ENCODE data around the gene BCAS3.
"Not testable (repeated sequence)": the region's sequence is repeated elsewhere in the genome, so short reads cannot be mapped to it uniquely, and the experiment has no call there.

The BCAS3 gene

GRCh38 chr17:60804831-60805230 lies 127.2 kb downstream of the BCAS3 start:
- DNase-seq: no peak

- no peak for DNase-seq
These were observed 131.8 kb downstream of the BCAS3 start for GRCh38 chr17:60809421-60809820.

GRCh38 chr17:60814941-60815340 lies 137.3 kb downstream of the BCAS3 start:
- not testable (repeated sequence) for DNase-seq

- no peak for DNase-seq
These were observed 139.5 kb downstream of the BCAS3 start for GRCh38 chr17:60817192-60817591.

DNA sequence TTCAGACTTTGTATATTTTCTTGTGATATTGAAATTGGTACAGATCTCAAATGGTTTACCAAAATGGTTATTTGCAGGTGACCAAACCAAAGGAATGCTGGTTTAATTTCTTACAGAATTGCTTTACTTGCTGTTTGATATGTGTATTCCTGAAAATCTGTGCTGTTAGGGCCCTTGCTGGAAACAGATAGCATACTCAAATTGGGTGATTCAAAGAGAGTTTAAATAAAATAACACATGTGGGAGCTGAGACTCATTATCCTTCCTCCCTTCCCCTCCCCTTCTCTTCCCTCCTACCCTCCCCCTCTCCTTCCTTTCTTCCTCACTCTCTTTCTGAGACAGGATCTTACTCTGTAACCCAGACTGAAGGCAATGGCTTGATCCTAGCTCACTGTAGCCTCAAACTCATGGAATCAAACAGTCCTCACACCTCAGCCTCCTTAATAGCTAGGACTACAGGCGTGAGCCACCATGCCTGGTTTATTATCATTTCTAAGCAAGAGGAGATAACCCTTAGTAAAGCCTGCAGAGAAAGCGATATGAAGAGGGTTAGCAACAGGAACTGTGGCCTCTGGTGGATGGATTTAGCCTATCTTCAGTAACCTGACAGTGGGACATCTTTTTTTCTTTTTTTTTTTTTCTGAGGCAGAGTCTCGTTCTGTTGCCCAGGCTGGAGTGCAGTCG lies 141.9 kb downstream of the BCAS3 start:
- no peak for DNase-seq

- no peak for DNase-seq
These were observed 145.9 kb downstream of the BCAS3 start for GRCh38 chr17:60823515-60823914.

GRCh38 chr17:60825351-60825750 lies 147.7 kb downstream of the BCAS3 start:
- DNase-seq: no peak

DNA sequence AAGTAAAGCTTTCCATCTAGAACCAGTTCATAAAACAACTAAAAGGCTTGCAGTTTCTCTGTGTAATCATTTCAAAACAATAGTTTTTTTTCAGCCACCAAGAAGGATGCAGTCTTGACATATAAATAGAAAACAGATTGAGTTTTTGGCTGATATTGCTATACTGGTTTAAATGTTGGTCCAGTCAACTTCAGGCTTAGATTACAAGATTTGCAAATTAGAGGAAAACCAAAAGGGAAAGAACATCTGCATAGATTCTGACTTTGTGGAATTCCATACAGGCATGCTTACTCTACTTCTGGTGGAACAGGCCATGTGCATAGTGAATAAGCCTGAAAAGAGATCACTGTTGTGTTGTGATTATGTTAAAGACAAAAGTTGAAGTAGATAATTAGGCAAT lies 150.3 kb downstream of the BCAS3 start:
- no peak for DNase-seq

GRCh38 chr17:60832151-60832585 lies 154.5 kb downstream of the BCAS3 start:
- DNase-seq: no peak

- DNase-seq: no peak
These were observed 155.0 kb downstream of the BCAS3 start for GRCh38 chr17:60832631-60833030.

GRCh38 chr17:60840456-60840855 lies 162.8 kb downstream of the BCAS3 start:
- DNase-seq: no peak

- no peak for DNase-seq
These were observed 167.4 kb downstream of the BCAS3 start for GRCh38 chr17:60845012-60845411.

GRCh38 chr17:60846175-60846574 lies 168.5 kb downstream of the BCAS3 start:
- no peak for DNase-seq

DNA sequence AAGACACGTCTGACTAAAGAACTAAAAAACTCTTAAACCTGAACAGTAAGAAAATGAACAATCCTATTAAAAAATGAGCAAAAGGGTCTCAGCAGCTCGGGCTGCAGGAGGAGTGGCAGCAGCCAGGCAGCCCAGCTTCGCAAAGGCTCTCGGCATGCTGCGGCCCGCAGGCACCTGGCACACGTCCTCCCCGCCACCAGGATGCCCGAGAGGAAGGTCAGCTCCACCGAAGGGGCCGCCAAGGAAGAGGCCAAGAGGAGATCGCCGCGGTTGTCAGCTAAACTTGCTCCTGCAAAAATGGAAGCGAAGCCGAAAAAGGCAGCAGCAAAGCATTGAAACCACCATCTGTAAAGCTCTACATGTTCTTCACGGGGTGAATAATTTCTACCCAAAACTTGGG lies 173.5 kb downstream of the BCAS3 start:
- no peak for DNase-seq

GRCh38 chr17:60857556-60858080 lies 180.0 kb downstream of the BCAS3 start:
- no peak for DNase-seq

- no peak for DNase-seq
These were observed 184.8 kb downstream of the BCAS3 start for GRCh38 chr17:60862482-60862881.

DNA sequence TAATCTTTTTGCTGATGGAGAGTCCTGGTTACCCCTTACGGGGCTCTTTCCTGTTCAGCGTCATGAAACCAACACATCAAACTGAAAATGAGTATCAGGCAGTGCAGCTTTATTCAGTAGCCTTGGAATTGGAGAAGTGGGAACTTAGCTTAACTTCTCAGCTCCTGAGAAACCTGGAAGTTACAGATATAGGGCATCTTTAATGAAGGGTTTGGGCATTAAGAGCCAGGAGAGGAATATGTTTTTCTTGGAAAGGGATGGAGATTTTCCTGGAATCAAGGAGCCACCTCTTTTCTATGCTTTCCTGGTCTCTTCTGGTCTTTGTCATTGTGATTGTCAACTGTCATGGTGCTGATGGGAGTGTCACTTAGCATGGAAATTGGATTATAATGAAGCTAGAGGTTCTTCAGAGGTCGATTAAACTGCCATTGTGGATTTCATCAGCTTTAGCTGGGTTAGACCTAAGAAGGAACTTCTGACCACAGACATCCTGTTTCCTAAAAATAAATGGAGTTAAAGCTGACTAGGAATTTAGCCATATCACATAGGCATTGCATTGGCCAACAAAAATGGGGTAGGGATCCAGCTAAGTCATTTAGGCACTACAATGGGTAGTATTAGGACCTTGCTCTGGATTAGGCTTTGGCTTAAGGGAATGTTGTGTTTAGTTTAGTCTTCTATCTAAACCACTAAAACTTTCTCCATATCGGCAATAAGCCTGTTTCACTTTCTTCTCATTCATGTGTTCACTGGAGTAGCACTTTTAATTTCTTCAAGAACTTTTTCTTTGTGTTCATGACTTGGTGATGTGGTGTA lies 186.4 kb downstream of the BCAS3 start:
- DNase-seq: no peak

DNA sequence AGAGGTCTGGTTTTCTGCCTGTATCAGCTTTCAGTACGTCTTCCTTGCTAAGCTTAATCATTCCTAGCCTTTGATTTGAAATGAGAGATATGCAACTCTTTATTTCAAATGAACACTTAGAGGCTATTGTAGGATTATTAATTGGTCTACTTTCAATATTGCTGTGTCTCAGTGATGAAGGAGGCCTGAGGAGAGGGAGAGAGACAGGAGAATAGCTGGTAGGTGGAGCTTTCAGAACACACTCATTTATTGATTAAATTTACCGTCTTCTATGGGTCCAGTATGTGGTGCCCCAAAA lies 187.0 kb downstream of the BCAS3 start:
- DNase-seq: no peak

- DNase-seq: no peak
These were observed 197.1 kb downstream of the BCAS3 start for GRCh38 chr17:60874772-60875171.

GRCh38 chr17:60886731-60887613 lies 209.3 kb downstream of the BCAS3 start:
- not testable (repeated sequence) for DNase-seq

DNA sequence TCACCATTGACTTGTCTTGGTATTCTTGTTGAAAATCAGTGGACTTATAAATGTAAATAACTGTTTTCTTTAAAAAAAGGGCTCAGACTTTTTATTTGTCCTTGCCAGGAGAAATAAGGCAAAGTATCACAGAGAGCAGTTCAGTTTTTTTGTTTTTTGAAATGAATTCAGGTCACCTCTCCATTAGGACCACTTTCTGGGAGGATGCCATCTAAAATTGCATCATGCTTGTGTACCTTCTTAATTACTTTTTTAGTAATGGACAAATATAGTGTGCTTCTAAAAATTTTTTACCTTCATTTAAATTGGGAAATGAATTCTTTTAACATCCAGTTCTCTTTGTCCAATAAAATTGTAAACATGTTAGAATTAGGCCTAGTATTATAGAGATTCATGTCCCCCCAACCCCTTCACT lies 210.0 kb downstream of the BCAS3 start:
- DNase-seq: no peak

GRCh38 chr17:60888812-60889709 lies 211.4 kb downstream of the BCAS3 start:
- no peak for DNase-seq
